ENCODE measurements around the gene CMTM2.
"Not testable (repeated sequence)": the region's sequence is repeated elsewhere in the genome, so short reads cannot be mapped to it uniquely, and the experiment has no call there.

The CMTM2 gene

DNA sequence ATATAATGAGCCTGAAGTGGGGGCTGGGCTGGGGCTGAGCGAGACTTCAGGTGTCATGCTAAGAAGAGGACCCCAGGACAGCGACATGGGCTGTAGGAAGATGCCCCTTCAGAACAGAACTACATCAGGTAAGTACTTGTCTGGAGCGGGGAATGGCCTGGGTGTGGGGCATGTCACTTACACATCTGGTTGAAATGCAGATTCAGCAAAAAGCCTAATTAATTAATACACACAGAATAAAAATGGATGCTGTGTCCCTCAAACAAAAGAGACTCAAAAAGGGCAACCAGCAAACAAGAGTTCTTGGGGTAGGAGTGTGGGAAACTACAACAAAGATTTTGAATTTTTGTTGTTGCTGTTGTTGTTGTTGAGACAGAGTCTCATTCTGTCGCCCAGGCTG, 11.8 kb downstream of the CMTM2 start:
- TF ChIP-seq, protein P1, sequence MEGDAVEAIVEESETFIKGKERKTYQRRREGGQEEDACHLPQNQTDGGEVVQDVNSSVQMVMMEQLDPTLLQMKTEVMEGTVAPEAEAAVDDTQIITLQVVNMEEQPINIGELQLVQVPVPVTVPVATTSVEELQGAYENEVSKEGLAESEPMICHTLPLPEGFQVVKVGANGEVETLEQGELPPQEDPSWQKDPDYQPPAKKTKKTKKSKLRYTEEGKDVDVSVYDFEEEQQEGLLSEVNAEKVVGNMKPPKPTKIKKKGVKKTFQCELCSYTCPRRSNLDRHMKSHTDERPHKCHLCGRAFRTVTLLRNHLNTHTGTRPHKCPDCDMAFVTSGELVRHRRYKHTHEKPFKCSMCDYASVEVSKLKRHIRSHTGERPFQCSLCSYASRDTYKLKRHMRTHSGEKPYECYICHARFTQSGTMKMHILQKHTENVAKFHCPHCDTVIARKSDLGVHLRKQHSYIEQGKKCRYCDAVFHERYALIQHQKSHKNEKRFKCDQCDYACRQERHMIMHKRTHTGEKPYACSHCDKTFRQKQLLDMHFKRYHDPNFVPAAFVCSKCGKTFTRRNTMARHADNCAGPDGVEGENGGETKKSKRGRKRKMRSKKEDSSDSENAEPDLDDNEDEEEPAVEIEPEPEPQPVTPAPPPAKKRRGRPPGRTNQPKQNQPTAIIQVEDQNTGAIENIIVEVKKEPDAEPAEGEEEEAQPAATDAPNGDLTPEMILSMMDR (IDR thresholded peaks at IDR 0.05; ENCODE audit: low read depth, low read length, missing control alignments), result no peak
- DNase-seq (ENCODE audit: extremely low read depth, low read depth), result no peak
- H3K4me3 ChIP-seq (replicated peaks; ENCODE audit: low read depth, low read length), result no peak overlapping the region

DNA sequence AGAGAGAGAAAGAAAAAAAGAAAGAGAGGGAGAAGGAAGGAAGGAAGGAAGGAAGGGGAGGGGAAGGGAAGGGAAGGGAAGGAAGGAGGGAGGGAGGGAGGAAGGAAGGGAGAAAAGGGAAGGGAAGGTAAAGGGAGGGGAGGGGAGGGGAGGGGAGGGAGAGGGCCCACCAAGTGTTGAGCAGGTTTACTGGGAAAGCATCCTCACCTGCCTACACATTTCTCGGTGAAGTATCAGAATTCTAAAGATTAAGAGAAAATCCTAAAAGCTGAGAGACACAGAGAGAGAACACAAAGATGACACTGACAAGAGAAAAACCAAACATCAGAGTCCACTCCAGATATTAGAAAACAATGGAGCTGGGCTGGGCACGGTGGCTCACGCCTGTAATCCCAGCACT, 13.0 kb downstream of the CMTM2 start:
- TF ChIP-seq, protein P1 (IDR thresholded peaks at IDR 0.05; ENCODE audit: low read depth, low read length, missing control alignments), result no peak
- no peak overlapping the region for H3K4me3 ChIP-seq (replicated peaks; ENCODE audit: low read depth, low read length)
- no peak for DNase-seq (ENCODE audit: extremely low read depth, low read depth)

DNA sequence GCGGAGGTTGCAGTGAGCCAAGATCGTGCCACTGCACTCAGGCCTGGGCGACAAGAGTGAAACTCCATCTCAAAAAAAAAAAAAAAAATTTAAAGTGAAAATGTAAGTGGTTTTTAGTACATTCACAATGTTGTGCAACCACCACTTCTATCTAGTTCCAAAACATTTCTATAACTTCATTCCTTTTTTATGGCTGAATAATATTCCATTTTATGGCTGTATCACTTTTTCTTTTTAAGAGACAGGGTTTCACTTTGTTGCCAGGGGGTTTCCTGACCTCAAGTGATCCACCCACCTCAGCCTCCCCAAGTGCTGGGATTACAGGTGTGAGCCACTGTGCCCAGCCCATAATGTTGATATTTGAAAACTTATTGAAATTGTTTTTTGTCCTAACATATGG, 13.6 kb downstream of the CMTM2 start:
- TF ChIP-seq, protein P1 (IDR thresholded peaks at IDR 0.05; ENCODE audit: low read depth, low read length, missing control alignments), result no peak
- H3K4me3 ChIP-seq (replicated peaks; ENCODE audit: low read depth, low read length), result no peak overlapping the region
- no peak for DNase-seq (ENCODE audit: extremely low read depth, low read depth)

DNA sequence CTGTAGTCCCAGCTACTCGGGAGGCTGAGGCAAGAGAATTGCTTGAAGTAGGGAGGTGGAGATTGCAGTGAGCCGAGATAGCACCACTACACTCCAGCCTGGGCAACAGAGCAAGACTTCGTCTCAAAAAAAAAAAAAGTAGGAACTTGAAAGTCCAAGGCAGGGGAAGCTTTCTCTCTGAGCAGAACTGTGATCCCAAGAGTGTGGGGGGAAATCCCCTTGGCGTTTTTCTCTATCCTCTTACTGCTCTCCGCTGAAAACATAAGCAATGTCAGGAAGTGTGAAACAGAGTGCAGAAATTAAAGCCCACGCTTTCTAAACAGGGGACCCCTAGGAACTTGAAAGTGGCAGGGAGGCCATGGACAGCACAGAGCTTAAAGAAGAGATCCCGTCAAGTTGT, 15.5 kb downstream of the CMTM2 start:
- no peak overlapping the region for H3K4me3 ChIP-seq (replicated peaks; ENCODE audit: low read depth, low read length)
- no peak for DNase-seq (ENCODE audit: extremely low read depth, low read depth)

DNA sequence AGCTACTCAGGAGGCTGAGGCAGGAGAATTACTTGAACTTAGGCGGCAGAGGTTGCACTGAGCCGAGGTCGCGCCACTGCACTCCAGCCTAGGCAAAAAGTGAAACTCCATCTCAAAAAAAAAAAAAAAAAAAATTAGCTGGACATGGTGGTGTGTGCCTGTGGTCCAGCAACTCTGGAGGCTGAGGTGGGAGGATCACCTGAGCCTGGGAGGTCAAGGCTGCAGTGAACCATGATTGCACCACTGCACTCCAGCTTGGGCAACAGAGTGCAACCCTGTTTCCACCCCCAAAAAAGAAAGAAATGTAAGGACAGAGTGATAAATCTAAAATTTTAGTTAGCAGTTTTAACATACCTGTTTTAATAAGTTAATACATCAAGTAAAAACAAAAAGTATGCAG, 17.3 kb downstream of the CMTM2 start:
- DNase-seq (ENCODE audit: extremely low read depth, low read depth); H3K4me3 ChIP-seq (replicated peaks; ENCODE audit: low read depth, low read length): not testable (repeated sequence)

More for the DNA sequence above, 15.5 kb downstream of the CMTM2 start:
- TF ChIP-seq, protein P1 (IDR thresholded peaks at IDR 0.05; ENCODE audit: low read depth, low read length, missing control alignments), result no peak

DNA sequence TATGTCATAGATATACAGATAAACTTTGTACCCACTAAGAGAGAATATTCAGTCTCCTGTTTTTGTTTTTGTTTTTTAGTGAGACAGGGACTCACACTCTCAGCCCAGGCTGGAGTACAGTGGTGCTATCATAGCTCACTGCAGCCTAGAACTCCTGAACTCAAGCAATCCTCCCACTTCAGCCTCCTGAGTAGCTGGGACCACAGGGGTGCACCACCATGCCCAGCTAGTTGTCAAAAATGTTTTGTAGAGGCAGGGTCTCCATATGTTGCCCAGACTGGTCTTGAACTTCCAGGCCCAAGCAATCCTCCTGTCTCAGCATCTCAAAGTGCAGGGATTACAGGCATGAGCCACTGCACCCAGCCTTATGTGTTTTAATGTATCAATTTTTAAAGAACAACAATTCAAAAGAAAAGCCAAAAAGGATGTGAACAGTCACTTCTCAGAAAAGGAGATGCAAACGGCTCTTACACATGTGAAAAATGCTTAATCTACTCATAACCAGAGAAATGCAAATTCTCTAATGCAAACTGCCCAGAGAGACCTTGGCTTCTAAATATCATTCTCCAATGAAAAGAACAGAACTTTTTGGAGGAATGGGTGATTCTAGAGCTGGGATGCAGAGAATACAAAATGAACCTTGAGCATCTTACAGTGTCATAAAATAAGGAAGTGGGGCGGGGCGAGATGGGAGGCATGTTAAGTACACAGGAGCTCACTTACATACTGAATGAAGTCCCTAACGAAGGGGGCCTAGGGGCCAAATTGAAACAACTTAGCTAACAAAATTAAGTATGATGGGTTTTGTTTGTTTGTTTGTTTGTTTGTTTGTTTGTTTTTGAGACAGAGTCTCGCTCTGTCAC, 18.0 kb downstream of the CMTM2 start:
- no peak for DNase-seq (ENCODE audit: extremely low read depth, low read depth)
- no peak overlapping the region for H3K4me3 ChIP-seq (replicated peaks; ENCODE audit: low read depth, low read length)
- TF ChIP-seq, protein P1 (IDR thresholded peaks at IDR 0.05; ENCODE audit: low read depth, low read length, missing control alignments), result no peak

DNA sequence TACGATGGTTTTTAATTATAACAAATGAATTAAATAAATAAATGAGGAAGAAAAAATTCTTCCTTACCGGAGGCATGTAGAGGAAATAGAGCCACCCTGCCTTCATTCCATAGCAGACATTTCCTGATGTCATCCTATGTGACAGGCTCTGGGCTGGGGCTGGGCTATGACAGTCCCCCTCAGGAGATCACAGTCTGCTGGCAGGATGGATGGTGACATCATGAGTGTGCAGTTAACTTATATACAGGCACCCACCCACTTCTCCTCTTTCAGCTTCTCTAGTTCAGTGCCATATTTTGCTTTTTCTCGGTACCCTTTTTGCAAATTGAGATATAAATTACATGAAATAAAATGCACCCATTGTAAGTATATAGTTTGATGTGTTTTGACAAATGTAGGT, 18.8 kb downstream of the CMTM2 start:
- no peak for DNase-seq (ENCODE audit: extremely low read depth, low read depth)
- no peak overlapping the region for H3K4me3 ChIP-seq (replicated peaks; ENCODE audit: low read depth, low read length)

More for the DNA sequence above, 18.8 kb downstream of the CMTM2 start:
- TF ChIP-seq, protein P1 (IDR thresholded peaks at IDR 0.05; ENCODE audit: low read depth, low read length, missing control alignments), result no peak
